Colonic mucosa (tissue), 4 donors: ENCODE results near the gene CPO. TPM values are rescaled to one million over a fixed set of nuclear protein-coding genes. Genes with fewer than 3 reads are reported as not detected.

Experiments used
- DNase-seq: peaks from one replicate; pipeline ENCODE4 v3.0.0-alpha.2; 2020
- H3K27ac ChIP-seq: fragments of 200-600 bp; one replicate; pipeline ENCODE4 v1.8.0; 2021
- H3K27me3 ChIP-seq: fragments of 200-600 bp; one replicate; pipeline ENCODE4 v1.8.0; 2021
- H3K36me3 ChIP-seq: fragments of 200-600 bp; one replicate; pipeline ENCODE4 v1.8.0; 2021
- H3K4me1 ChIP-seq: fragments of 200-600 bp; one replicate; pipeline ENCODE4 v1.8.0; 2021; ENCODE audit warnings: mild to moderate bottlenecking
- H3K4me3 ChIP-seq: fragments of 200-600 bp; one replicate; pipeline ENCODE4 v1.8.0; 2021
- H3K9ac ChIP-seq, 2 donors: one replicate each; pipeline ENCODE4 v1.7.0; 2013; ENCODE audit warnings: control low read depth in 2 of 2, low read depth in 2 of 2, low read length in 2 of 2
- H3K9me3 ChIP-seq: fragments of 200-600 bp; one replicate; pipeline ENCODE4 v1.8.0; 2021
- CTCF ChIP-seq: fragments of 200-600 bp; IDR thresholded peaks from one replicate; pipeline ENCODE4 v1.8.0; 2022; ENCODE audit warnings: antibody characterized with exemption, mild to moderate bottlenecking
- intact Hi-C: fragments of 100-400 bp; cut with DNase I; formaldehyde crosslinking; loops from one replicate; pipeline ENCODE4 v1.14.1; 2022
- total RNA-seq, 2 donors: library from RNA; stranded (reverse); fragmentation: NEBNext Ultra II Directional in 1 of 2; extraction: Animal tissue kit (Norgen Biotek cat#: 25700) in 1 of 2; gene quantifications; one replicate each; pipeline ENCODE4 v1.2.1, GENCODE V29; 2021
- donor health status: healthy.
- donor health status: DM: no; HTN: no; CAD: no.
- donor health status: DM: no; HTN: no; CAD: no.

CPO gene, protein sequence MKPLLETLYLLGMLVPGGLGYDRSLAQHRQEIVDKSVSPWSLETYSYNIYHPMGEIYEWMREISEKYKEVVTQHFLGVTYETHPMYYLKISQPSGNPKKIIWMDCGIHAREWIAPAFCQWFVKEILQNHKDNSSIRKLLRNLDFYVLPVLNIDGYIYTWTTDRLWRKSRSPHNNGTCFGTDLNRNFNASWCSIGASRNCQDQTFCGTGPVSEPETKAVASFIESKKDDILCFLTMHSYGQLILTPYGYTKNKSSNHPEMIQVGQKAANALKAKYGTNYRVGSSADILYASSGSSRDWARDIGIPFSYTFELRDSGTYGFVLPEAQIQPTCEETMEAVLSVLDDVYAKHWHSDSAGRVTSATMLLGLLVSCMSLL
- total RNA-seq = not detected

DNA sequence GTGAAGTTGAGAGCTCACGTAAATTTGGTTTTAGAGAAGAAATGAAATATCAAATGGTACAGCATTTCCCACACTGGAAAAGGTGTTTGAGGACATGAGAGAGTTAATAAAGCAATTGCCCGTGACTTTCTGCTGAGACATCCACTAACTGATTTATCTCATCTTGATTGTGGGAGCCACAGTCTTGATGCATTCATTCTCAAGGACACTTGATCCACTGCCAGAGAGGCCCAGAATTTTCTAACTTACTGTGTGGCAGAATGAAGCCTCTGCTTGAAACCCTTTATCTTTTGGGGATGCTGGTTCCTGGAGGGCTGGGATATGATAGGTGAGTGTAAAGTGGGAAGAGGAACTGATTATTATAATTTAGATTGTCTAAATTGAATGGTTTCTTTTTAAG, at the start of gene CPO:
CPO (plus strand) TSS at position 179 of the 400 bp plus-strand sequence; CDS start at position 261, 82 bp downstream.
- TF ChIP-seq CTCF = no peak
- Histone ChIP-seq H3K4me3 (no peak within 1 kb of the TSS), H3K36me3 (no peaks in the 10 kb centered on the region), H3K27ac (no peak within 1 kb of the TSS), H3K4me1 (no peaks in the 10 kb centered on the region), H3K27me3 (no peaks in the 10 kb centered on the region), H3K9ac (no peak within 1 kb of the TSS), H3K9me3 (no peaks in the 10 kb centered on the region)
- DNase-seq = no peak
- intact Hi-C loops = no loop called here

GRCh38 chr2:206890179-206890578, 49.1 kb upstream of the CPO start:
- no peak for TF ChIP-seq CTCF

DNA sequence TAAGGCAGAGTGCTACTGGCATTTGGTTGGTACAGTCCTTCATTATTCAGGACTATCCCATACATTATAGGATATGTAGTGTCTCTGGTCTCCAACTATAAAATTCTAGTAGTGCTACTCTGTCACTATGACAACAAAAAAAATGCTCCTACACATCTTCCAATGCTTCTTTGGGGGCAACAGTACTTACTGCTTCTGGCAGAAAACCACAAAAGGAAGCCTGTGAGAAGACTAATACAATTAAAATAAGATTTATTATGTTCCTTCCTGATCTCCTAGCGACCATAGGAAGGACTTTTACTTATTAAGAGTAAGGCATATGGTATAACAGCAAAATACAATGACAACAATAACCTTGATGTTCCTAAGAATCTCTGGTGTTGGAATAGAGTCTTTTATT, 48.4 kb upstream of the CPO start:
- Histone ChIP-seq H3K9ac (no peak overlapping the region), H3K36me3 (no peaks in the 10 kb centered on the region), H3K27ac (no peak overlapping the region), H3K4me1 (no peaks in the 10 kb centered on the region), H3K27me3 (no peaks in the 10 kb centered on the region), H3K4me3 (no peak overlapping the region), H3K9me3 (no peaks in the 10 kb centered on the region)
- intact Hi-C loops = no loop called here
- no peak for DNase-seq
- no peak for TF ChIP-seq CTCF

More at GRCh38 chr2:206890179-206890578, 49.1 kb upstream of the CPO start:
- intact Hi-C loops = no loop called here
- H3K4me1 ChIP-seq = no peaks in the 10 kb centered on the region
- no peaks in the 10 kb centered on the region for H3K27me3 ChIP-seq
- no peak for DNase-seq
- no peaks in the 10 kb centered on the region for H3K36me3 ChIP-seq
- no peak overlapping the region for H3K4me3 ChIP-seq
- H3K9ac ChIP-seq = no peak overlapping the region
- no peaks in the 10 kb centered on the region for H3K9me3 ChIP-seq
- no peak overlapping the region for H3K27ac ChIP-seq

DNA sequence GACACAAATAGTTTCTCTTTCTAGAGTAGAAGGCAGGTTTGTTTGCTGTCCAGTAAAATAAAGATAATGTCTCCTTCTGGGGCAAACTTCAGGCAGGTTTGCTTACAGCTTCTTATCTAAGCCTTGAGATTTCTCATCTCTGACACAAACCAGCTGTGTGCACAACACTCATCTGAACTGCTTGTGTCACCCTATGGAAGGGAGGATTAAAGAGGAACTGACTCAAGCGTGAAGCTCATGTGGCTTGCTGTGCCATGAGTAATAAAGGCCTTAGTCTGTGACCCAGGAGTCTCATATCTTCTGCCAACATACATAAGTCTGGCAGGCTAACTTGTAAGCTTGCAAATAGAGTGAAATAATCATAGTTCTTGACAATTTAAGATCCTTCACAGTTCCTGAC, 24.2 kb upstream of the CPO start:
- no peak for DNase-seq
- Histone ChIP-seq H3K4me1 (no peaks in the 10 kb centered on the region), H3K4me3 (no peak overlapping the region), H3K9ac (no peak overlapping the region), H3K27me3 (no peaks in the 10 kb centered on the region), H3K27ac (no peak overlapping the region), H3K36me3 (no peaks in the 10 kb centered on the region), H3K9me3 (no peaks in the 10 kb centered on the region)
- TF ChIP-seq CTCF = no peak
- intact Hi-C loops = no loop called here

GRCh38 chr2:206918263-206918662, 21.1 kb upstream of the CPO start:
- Histone ChIP-seq H3K4me1 (no peaks in the 10 kb centered on the region), H3K9ac (no peak overlapping the region), H3K27ac (no peak overlapping the region), H3K9me3 (no peaks in the 10 kb centered on the region), H3K27me3 (no peaks in the 10 kb centered on the region), H3K4me3 (no peak overlapping the region), H3K36me3 (no peaks in the 10 kb centered on the region)
- no peak for TF ChIP-seq CTCF
- intact Hi-C loops = no loop called here
- DNase-seq = no peak
